HG02981 (cell line): ENCODE results near the gene ARHGAP6.

Source experiments
- ATAC-seq: cut with Tn5 transposase; IDR thresholded peaks from one replicate; pipeline ENCODE4 v1.9.1; 2021; ENCODE audit warnings: mild to moderate bottlenecking, moderate library complexity; ENCODE audit not compliant: unreplicated experiment

The ARHGAP6 gene

GRCh38 chrX:11336201-11336600 lies 329.5 kb downstream of the ARHGAP6 start:
- ATAC-seq, result no peak

- no peak for ATAC-seq
These were observed 331.6 kb downstream of the ARHGAP6 start for GRCh38 chrX:11334165-11334564.

DNA sequence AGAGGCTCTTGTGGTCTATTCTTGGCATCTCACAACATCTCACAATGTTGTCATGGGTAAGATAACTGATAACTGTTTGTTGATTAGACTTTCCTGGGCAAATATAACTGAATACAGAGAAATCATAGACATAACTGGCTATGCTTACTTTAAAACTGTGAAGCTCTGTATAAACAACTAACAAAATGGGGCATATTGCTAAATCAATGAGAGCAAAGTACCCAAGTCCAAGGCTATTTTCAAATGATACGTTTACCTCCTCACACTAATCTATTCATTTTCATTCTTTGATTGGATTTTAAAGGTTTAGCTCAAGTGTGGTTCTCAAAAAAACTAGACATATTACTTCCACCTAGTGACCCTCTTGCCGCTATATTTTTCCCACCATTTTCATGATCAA lies 333.9 kb downstream of the ARHGAP6 start:
- ATAC-seq, result no peak

DNA sequence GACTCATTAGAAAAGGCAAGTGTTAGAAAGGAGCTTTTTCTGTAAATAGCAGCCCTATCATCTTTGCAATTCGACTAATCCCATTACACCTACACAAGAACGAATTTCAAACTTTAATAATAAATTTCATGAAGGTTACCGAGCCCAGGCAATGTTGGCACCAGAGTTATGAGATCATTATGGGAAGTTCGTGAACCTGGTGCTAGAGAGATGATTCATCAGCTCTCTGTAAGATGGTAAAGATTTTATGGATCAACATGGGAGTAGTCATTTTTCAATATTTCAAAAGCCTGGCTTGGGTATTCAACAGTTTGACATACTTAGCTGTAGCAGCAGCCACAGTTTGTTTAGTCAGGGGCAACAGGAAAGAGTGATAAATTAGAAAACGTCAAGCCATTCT lies 336.7 kb downstream of the ARHGAP6 start:
- no peak for ATAC-seq

- no peak for ATAC-seq
These were observed 337.6 kb downstream of the ARHGAP6 start for GRCh38 chrX:11328134-11328533.

GRCh38 chrX:11321986-11322385 lies 343.7 kb downstream of the ARHGAP6 start:
- ATAC-seq, result no peak

DNA sequence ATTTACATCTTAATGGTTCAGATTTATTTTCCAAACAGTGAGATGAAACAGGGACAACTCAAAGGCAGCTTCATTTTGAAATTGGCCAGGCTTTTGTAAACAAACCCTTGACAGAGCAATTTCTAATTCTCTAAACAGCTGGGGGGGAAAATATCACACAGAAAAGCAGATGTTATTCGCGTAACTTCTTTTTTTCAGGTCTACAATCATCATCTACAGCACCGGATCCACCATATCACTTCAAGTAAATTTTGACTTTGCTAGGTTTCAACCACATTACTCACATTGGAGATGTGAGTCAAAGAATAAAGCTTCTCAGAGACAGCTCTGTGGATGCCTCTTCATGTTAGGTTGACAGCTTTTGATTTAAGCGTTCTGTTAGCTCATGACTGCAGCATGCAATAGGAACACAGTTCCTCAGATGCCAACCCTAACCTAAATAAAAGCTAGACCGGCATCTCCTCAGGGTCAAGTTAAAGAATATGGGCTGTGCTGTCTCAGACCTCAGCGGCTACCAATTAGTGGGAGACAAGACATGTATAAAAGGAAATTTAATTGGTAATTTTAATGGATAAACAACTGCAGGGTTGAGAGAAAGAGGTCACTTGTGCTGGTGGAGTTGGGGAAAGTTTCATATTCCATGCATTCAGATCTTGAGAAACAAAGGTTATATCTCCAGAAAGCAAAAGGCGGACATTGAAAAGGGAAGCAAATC lies 345.8 kb downstream of the ARHGAP6 start:
- ATAC-seq, result no peak

GRCh38 chrX:11311706-11312105 lies 354.0 kb downstream of the ARHGAP6 start:
- no peak for ATAC-seq

- ATAC-seq, result no peak
These were observed 356.5 kb downstream of the ARHGAP6 start for GRCh38 chrX:11309220-11309619.

- ATAC-seq, result no peak
These were observed 360.1 kb downstream of the ARHGAP6 start for GRCh38 chrX:11305641-11306040.

DNA sequence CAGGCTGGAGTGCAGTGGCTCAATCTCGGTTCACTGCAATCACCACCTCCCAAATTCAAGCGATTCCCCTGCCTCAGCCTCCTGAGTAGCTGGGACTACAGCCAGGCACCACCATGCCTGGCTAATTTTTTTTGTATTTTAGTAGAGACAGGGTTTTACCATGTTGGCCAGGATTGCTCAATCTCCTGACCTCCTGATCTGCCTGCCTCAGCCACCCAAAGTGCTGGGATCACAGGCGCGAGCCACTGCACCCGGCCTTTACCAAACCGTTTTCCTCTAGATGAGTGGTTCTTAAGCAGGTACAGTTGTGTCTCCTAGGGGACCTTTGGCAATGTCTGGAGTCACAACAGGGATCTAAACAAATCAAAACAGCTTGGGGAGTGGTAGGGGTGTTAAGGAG lies 360.9 kb downstream of the ARHGAP6 start:
- no peak for ATAC-seq

DNA sequence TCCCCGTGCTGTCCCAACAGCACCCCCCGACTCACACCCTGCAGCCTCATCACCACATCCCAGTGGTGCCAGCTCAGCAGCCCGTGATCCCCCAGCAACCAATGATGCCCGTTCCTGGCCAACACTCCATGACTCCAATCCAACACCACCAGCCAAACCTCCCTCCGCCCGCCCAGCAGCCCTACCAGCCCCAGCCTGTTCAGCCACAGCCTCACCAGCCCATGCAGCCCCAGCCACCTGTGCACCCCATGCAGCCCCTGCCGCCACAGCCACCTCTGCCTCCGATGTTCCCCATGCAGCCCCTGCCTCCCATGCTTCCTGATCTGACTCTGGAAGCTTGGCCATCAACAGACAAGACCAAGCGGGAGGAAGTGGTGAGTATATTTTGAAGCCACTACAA lies 367.1 kb downstream of the ARHGAP6 start:
- no peak for ATAC-seq

DNA sequence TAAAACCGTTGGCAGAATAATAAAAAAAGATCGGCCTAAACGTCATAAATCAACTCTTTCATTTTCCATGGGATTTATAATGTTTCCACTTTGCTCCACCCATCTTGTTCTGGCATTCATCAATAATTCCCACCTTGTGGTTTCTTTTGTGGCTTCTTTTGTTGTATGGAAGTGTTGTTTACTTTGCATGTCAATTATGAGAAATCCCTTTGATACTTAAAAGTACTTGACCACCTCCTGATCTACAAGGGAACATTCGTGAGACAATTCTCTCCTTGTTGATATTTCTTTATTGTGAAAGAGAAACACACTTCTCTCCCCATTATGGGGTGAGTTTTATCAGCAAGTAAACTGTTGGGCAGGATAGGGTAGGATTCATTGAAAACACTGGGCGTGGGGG lies 369.7 kb downstream of the ARHGAP6 start:
- ATAC-seq, result no peak

DNA sequence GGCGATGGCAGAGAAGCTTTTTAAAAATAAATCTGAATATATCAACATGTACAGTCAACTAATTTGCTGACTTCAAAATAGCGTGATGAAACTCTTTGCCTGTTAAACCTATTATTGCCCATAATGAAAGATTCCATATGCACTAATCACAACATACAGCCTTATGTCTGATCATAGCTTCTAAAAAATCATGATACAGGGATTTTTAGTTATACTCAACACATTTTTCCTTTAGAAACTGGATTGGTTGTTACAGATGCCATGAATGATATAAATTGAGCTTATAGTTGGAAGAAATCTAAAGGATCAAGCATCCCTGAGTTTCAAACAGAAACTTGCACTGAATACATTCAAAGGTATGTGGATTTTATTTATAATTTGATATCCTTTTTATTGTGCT lies 372.6 kb downstream of the ARHGAP6 start, which contains the start of gene AMELX:
AMELX (plus strand) TSS at position 301 of the 400 bp plus-strand sequence. CDS start 1,376 bp downstream, outside the sequence.
- no peak for ATAC-seq

DNA sequence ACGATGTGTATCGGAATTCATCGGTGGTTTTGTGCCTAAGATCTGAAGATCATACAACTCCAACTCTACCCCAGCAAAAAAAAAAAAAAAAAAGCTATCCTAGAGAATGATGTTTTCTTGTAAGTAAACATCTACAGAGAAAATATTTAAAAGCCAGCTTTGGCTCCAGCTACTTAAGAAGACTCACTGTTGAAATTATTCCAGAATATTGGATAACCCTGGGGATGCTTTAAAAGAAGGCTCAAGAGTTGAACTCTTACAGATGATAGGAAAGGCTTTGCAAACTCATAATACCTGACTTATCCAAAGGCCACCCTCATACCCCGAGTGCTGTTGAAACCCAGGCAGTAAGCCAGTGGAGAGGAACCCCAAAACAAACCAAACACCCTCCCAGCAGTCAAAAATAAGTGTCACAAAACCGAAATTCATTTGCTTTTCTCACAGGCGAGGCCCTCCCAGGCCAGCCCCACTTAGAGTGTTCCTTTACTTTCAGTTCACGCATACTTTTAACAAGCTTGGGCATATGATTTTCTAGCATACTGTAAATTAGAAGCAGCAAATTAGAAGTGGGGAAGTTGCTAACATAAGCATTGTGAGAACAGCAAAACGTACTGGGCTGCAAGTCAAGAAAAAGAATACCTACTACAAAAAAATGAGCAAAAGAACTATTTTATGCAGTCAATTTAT lies 375.2 kb downstream of the ARHGAP6 start:
- no peak for ATAC-seq

DNA sequence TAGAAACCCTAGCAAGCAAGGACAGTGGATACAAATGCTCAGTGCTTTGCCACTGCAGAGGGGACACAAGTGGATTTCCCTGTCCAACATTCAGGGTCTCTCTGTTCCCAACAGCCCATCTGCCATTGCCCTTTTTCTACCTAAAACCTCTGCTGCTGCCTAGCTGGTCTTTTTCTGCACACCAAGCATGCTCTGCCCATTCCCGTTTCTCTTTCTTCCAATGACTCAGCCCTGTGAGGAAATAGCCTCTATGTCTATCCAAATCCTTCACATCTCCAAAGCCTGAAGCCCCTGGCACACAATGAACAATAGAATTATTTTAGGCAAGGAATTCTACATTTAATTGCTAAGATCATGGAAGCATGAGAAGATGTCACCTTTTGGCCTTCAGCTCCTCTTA lies 378.2 kb downstream of the ARHGAP6 start:
- no peak for ATAC-seq

GRCh38 chrX:11285651-11286050 lies 380.1 kb downstream of the ARHGAP6 start:
- ATAC-seq, result no peak

- ATAC-seq, result no peak
These were observed 383.7 kb downstream of the ARHGAP6 start for GRCh38 chrX:11282043-11282442.

GRCh38 chrX:11273544-11273943 lies 392.2 kb downstream of the ARHGAP6 start:
- ATAC-seq, result no peak

DNA sequence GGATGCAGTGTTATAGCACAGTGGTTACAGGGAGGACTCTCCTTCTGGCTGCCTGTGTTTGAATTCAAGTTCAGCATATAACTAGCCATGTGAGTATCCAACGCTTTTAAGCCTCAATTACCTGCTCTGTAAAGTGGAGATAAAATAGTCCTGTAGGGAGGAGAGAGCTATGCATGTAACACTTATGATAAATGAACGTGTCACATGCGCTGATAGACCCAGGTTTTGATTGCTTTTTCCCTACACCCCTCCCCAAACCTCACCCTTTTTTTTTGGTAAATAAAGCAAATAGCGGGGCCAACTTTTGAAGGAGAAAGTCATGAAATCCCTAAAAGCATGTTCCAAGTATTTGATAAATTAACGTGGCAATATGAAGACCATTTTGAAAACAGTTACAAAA lies 392.9 kb downstream of the ARHGAP6 start:
- ATAC-seq, result no peak

GRCh38 chrX:11272290-11272689 lies 393.4 kb downstream of the ARHGAP6 start:
- ATAC-seq, result no peak

DNA sequence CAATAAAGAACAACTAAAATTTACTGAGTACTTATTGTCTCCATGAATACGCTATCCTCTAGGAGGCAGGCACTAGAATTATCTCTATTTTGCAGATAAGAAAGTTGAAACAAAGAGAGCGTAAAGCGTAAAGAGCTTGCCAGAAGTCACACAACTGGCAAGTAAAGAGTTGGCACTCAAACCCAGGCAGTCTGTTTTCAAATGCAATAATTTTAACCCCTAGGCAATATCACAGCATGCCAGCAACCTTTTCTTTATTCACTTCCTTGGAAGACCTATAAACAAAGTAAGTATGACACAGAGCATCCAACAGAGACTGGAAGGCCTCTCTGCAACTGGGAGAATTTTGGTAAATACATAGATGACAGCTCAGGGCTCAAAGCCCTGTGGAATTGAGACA lies 395.7 kb downstream of the ARHGAP6 start:
- no peak for ATAC-seq

GRCh38 chrX:11269006-11269405 lies 396.7 kb downstream of the ARHGAP6 start:
- no peak for ATAC-seq
